ENCODE results near the gene SAMD9.

- TF ChIP-seq, protein P1, sequence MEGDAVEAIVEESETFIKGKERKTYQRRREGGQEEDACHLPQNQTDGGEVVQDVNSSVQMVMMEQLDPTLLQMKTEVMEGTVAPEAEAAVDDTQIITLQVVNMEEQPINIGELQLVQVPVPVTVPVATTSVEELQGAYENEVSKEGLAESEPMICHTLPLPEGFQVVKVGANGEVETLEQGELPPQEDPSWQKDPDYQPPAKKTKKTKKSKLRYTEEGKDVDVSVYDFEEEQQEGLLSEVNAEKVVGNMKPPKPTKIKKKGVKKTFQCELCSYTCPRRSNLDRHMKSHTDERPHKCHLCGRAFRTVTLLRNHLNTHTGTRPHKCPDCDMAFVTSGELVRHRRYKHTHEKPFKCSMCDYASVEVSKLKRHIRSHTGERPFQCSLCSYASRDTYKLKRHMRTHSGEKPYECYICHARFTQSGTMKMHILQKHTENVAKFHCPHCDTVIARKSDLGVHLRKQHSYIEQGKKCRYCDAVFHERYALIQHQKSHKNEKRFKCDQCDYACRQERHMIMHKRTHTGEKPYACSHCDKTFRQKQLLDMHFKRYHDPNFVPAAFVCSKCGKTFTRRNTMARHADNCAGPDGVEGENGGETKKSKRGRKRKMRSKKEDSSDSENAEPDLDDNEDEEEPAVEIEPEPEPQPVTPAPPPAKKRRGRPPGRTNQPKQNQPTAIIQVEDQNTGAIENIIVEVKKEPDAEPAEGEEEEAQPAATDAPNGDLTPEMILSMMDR (optimal IDR thresholded peaks at IDR 0.05 in 1 of 3, IDR thresholded peaks at IDR 0.05 in 1 of 3, conservative IDR thresholded peaks at IDR 0.05 in 1 of 3; ENCODE audit: extremely low read depth in 1 of 3, insufficient read depth in 2 of 3, low read length in 3 of 3), result no peak
- TF ChIP-seq EZH2 (IDR thresholded peaks at IDR 0.05; ENCODE audit: low read length), result no peak
Observed at GRCh38 chr7:93146036-93146435, 28.3 kb upstream of the SAMD9 start.

Measured in keratinocyte (primary cell).